ENCODE measurements around the gene SYNJ2. TPM values are rescaled to one million over a fixed set of nuclear protein-coding genes. Genes with fewer than 3 reads are reported as not detected.
A peak's percentile ranks its signal among the peaks of the same experiment; 100 is the strongest.

SYNJ2 gene
- total and polyA plus RNA-seq, 5 donors from 2014 or later: 6.4 to 46.3 (median 10.3) TPM

DNA sequence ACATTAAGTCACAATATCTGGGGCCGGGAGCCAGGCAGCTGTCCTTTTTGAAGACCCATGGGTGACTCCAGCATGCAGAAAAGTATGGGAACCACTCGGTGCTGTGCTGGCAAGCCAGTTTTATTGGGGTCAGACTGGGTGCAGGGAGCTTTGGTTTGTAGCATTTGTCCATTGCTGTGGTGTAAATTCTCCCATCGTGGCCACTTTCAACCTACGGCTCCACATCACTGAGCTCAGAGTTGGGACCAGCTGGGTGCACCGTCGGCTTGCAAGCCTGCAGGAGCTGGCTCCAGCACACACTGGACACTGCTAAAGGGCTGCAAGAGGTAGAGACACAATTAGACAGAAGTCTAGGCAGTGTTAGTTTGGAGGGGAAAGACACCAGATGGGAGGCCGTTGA is 66.9 kb downstream of the SYNJ2 start:
- peaks cover 0 to 24% (median 11%) of the 10 kb centered on the region in 4 donors for H3K4me1 Mint-ChIP-seq
- DNase-seq (no peak), ATAC-seq (ENCODE audit: low read depth in 2 of 2) (no peak)
- Histone ChIP-seq H3K9me3 (ENCODE audit: control insufficient read depth in 2 of 2, low read length in 2 of 2) (no peaks in the 10 kb centered on the region), H3K36me3 (ENCODE audit: control insufficient read depth, insufficient read depth, low read length) (peaks cover 7% of the 10 kb centered on the region), H3K27me3 (ENCODE audit: control insufficient read depth, insufficient read depth, low read length) (no peaks in the 10 kb centered on the region), H3K27ac (ENCODE audit: insufficient read depth, low read length, poor library complexity, severe bottlenecking) (no peak overlapping the region), H3K4me1 (ENCODE audit: control insufficient read depth, insufficient read depth, low read length, poor library complexity, severe bottlenecking) (peaks cover 5% of the 10 kb centered on the region), H3K4me3 (ENCODE audit: low read depth, low read length) (no peak overlapping the region)
- no peaks in the 10 kb centered on the region for H3K9me3 Mint-ChIP-seq
- peaks cover 36% of the 10 kb centered on the region for H3K36me3 Mint-ChIP-seq
- no peak overlapping the region for H3K27ac Mint-ChIP-seq
- H3K4me3 Mint-ChIP-seq: no peak overlapping the region
- H3K27me3 Mint-ChIP-seq: no peaks in the 10 kb centered on the region

DNA sequence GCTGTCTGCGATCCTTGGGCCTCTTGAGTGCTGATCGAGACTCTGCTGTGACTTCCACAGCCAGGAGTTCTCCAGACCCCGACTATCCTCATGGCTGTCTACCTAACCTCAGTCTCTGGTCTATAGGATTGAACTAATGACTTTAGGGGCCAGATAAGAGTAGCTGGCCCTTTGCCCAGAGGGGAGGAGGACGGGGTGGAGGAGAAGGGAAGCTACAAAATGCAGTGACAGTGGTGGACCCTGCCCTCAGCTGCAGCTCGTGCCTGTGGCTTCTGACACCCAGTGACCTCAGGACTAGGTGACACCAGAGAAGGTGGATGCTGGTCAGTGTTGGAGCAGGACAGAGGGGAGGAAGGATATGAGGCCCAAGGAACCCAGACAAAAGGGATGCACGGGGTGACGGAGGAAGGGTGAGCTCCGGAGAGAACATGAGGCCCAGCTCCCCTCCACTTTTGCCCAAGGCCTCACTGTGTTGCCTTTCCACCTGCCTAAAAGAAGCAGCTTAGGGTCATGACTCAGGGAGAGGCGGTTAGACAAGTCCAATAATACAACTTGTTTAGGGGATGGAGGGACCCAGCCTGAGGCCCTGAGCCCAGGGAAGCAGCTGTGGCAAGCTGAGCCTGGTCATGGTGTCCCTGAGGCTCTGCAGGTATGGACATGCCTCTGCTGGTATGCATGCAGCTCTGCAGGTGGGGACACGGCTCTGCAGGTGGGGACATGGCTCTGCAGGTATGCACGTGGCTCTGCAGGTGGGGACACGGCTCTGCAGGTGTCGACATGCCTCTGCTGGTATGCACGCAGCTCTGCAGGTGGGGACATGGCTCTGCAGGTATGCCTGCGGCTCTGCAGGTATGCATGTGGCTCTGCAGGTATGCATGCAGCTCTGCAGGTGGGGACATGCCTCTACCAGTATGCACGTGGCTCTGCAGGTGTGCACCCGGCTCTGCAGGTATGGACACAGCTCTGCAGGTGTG is 67.7 kb downstream of the SYNJ2 start:
- no peaks in the 10 kb centered on the region for H3K9me3 Mint-ChIP-seq
- H3K27ac Mint-ChIP-seq: no peak overlapping the region

DNA sequence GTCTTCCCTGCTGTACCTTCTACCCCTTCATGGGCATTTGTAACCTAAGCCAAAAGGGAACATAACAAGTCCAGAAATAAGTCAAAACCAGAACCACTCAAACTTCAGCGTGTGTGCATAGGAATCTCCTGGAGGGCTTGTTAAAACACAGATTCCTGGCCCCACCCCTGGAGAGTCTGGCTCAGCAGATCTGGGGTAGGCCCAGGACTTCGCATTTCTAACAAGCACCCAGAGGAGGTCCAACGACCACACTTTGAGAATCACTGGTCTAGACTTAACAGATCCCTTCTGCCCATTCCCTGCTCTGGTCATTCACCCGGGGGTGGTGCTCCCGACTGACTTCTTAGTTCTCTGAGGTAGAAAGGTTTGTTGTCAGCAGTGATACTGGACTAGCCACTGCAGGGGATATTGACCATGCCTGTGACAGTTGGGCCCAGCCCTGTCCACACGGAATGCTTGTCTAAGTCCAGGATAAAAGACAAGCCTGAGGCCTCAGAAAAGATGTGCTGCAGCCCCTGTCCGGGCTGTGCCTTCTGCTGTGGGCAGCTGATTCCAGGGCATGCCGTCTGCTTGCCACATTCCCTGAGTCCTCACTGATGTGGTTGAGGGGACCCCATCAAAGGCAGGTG is 68.6 kb downstream of the SYNJ2 start:
- no peak for ATAC-seq (ENCODE audit: low read depth in 2 of 2)
- Histone ChIP-seq H3K9me3 (ENCODE audit: control insufficient read depth in 2 of 2, low read length in 2 of 2) (no peaks in the 10 kb centered on the region), H3K27me3 (ENCODE audit: control insufficient read depth, insufficient read depth, low read length) (no peaks in the 10 kb centered on the region), H3K27ac (ENCODE audit: insufficient read depth, low read length, poor library complexity, severe bottlenecking) (no peak overlapping the region), H3K36me3 (ENCODE audit: control insufficient read depth, insufficient read depth, low read length) (peaks cover 7% of the 10 kb centered on the region), H3K4me1 (ENCODE audit: control insufficient read depth, insufficient read depth, low read length, poor library complexity, severe bottlenecking) (peaks cover 5% of the 10 kb centered on the region), H3K4me3 (ENCODE audit: low read depth, low read length) (no peak overlapping the region)
- no peak for DNase-seq
- Mint-ChIP-seq H3K36me3 (peaks cover 32% of the 10 kb centered on the region), H3K4me3 (no peak overlapping the region), H3K9me3 (no peaks in the 10 kb centered on the region), H3K4me1 (peaks cover 0 to 22% (median 12%) of the 10 kb centered on the region in 4 donors), H3K27ac (peak overlapping the region in 1 of 3 donors; percentile 18), H3K27me3 (no peaks in the 10 kb centered on the region)

More for the DNA sequence above, 67.7 kb downstream of the SYNJ2 start:
- Mint-ChIP-seq H3K4me3 (no peak overlapping the region), H3K36me3 (peaks cover 37% of the 10 kb centered on the region), H3K4me1 (peaks cover 0 to 24% (median 12%) of the 10 kb centered on the region in 4 donors), H3K27me3 (no peaks in the 10 kb centered on the region)
- Histone ChIP-seq H3K27me3 (ENCODE audit: control insufficient read depth, insufficient read depth, low read length) (no peaks in the 10 kb centered on the region), H3K9me3 (ENCODE audit: control insufficient read depth in 2 of 2, low read length in 2 of 2) (no peaks in the 10 kb centered on the region), H3K36me3 (ENCODE audit: control insufficient read depth, insufficient read depth, low read length) (peaks cover 7% of the 10 kb centered on the region), H3K4me1 (ENCODE audit: control insufficient read depth, insufficient read depth, low read length, poor library complexity, severe bottlenecking) (peaks cover 5% of the 10 kb centered on the region), H3K4me3 (ENCODE audit: low read depth, low read length) (no peak overlapping the region), H3K27ac (ENCODE audit: insufficient read depth, low read length, poor library complexity, severe bottlenecking) (no peak overlapping the region)
- ATAC-seq (ENCODE audit: low read depth in 2 of 2) (no peak), DNase-seq (no peak)

DNA sequence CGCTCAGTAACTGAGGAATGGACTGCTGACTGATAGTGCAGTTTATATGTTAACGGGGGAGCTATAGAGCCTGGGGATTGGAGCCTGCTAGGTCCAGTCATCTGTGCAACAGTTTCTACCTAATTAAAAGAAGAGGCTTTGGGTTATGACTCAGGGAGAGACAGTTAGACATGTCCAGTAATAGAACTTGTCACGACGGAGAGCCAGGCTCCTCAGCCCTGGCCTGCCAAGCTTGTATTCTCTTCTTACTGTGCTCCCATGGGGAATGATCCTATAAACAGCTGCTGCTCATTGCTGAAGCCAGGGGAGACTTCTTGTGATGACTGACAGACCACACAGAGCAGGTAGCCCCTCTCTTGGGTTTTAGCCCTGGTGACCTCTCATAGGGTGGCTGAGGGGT is 69.3 kb downstream of the SYNJ2 start:
- ATAC-seq (ENCODE audit: low read depth in 2 of 2): no peak
- H3K4me1 Mint-ChIP-seq: peaks cover 0 to 15% (median 12%) of the 10 kb centered on the region in 4 donors
- H3K27me3 ChIP-seq (ENCODE audit: control insufficient read depth, insufficient read depth, low read length): no peaks in the 10 kb centered on the region
- no peaks in the 10 kb centered on the region for H3K27me3 Mint-ChIP-seq
- H3K27ac ChIP-seq (ENCODE audit: insufficient read depth, low read length, poor library complexity, severe bottlenecking): no peak overlapping the region
- no peaks in the 10 kb centered on the region for H3K9me3 Mint-ChIP-seq
- no peak overlapping the region for H3K4me3 ChIP-seq (ENCODE audit: low read depth, low read length)
- H3K4me3 Mint-ChIP-seq: no peak overlapping the region
- DNase-seq: no peak
- H3K4me1 ChIP-seq (ENCODE audit: control insufficient read depth, insufficient read depth, low read length, poor library complexity, severe bottlenecking): peaks cover 5% of the 10 kb centered on the region
- no peaks in the 10 kb centered on the region for H3K9me3 ChIP-seq (ENCODE audit: control insufficient read depth in 2 of 2, low read length in 2 of 2)
- peaks cover 7% of the 10 kb centered on the region for H3K36me3 ChIP-seq (ENCODE audit: control insufficient read depth, insufficient read depth, low read length)
- peak overlapping the region in 1 of 3 donors; percentile 18 for H3K27ac Mint-ChIP-seq
- H3K36me3 Mint-ChIP-seq: peaks cover 27% of the 10 kb centered on the region

DNA sequence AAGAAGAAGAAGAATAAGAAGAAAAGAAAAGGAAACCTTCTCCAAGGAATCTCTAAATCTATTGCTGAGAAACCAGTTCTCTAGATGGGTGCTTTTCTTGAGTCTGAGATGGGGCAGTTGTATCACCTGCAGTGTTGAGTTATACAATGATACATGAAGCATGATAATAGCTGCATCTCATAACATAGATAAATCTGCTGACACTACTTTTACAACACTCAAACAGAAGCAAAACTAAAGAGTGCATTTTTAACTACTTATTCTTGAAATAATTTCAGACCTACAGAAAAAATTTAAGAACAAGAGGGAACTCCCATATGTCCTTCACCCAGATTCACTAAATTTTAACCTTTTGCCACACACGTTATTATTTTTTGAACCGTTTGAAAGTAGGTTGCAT is 70.3 kb downstream of the SYNJ2 start:
- no peak overlapping the region for H3K27ac ChIP-seq (ENCODE audit: insufficient read depth, low read length, poor library complexity, severe bottlenecking)
- Mint-ChIP-seq H3K9me3 (no peaks in the 10 kb centered on the region), H3K27ac (no peak overlapping the region), H3K27me3 (no peaks in the 10 kb centered on the region), H3K36me3 (peaks cover 27% of the 10 kb centered on the region), H3K4me3 (no peak overlapping the region), H3K4me1 (peaks cover 0 to 7% (median 5%) of the 10 kb centered on the region in 4 donors)
- DNase-seq: no peak
- peaks cover 7% of the 10 kb centered on the region for H3K36me3 ChIP-seq (ENCODE audit: control insufficient read depth, insufficient read depth, low read length)
- no peaks in the 10 kb centered on the region for H3K9me3 ChIP-seq (ENCODE audit: control insufficient read depth in 2 of 2, low read length in 2 of 2)
- no peak for ATAC-seq (ENCODE audit: low read depth in 2 of 2)
- H3K4me1 ChIP-seq (ENCODE audit: control insufficient read depth, insufficient read depth, low read length, poor library complexity, severe bottlenecking): no peaks in the 10 kb centered on the region
- H3K4me3 ChIP-seq (ENCODE audit: low read depth, low read length): no peak overlapping the region
- H3K27me3 ChIP-seq (ENCODE audit: control insufficient read depth, insufficient read depth, low read length): no peaks in the 10 kb centered on the region

DNA sequence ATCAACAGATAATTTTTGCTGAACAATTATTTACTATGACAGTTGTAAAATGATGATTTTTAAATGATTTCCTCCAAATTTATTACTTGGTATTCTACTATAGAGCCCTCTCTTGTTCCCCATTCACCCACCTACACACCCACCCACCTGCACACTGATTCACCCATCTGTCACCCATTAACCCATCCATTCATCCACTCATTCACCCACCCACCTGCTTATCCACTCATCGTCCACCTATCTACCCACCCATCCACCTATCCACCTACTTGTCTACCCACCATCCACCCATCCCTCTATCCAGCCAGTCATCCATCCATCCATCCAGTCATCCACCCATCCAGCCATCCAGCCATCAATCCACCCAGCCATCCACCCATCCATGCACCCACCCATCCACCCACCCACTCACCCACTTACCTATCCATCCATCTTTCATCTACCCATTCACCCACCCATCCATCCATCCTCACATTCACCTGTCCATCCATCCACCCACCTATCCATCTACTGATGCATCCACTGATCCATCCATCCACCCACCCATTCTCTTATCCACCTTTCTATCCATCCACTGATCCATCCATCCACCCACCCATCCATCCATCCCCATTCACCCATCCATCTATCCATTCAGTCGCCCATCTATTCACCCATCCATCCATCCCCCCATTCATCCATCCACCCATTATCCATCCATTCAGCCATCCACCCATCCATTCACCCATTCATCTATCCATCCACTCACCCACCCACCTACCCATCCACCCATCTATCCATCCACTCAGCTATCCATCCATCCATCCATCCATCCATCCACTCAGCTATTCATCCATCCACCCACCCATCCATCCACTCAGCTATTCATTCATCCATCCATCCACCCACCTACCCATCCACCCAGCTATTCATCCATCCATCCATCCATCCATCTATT is 72.0 kb downstream of the SYNJ2 start:
- no peaks in the 10 kb centered on the region for H3K27me3 ChIP-seq (ENCODE audit: control insufficient read depth, insufficient read depth, low read length)
- Mint-ChIP-seq H3K36me3 (peaks cover 32% of the 10 kb centered on the region), H3K9me3 (no peaks in the 10 kb centered on the region), H3K27ac (no peak overlapping the region), H3K4me3 (no peak overlapping the region), H3K4me1 (peaks cover 7 to 18% (median 12%) of the 10 kb centered on the region in 4 donors), H3K27me3 (no peaks in the 10 kb centered on the region)
- H3K36me3 ChIP-seq (ENCODE audit: control insufficient read depth, insufficient read depth, low read length): peaks cover 7% of the 10 kb centered on the region
- ATAC-seq (ENCODE audit: low read depth in 2 of 2) (no peak), DNase-seq (no peak)
- peaks cover 3% of the 10 kb centered on the region for H3K4me1 ChIP-seq (ENCODE audit: control insufficient read depth, insufficient read depth, low read length, poor library complexity, severe bottlenecking)
- H3K27ac ChIP-seq (ENCODE audit: insufficient read depth, low read length, poor library complexity, severe bottlenecking): no peak overlapping the region
- no peaks in the 10 kb centered on the region for H3K9me3 ChIP-seq (ENCODE audit: control insufficient read depth in 2 of 2, low read length in 2 of 2)
- no peak overlapping the region for H3K4me3 ChIP-seq (ENCODE audit: low read depth, low read length)

DNA sequence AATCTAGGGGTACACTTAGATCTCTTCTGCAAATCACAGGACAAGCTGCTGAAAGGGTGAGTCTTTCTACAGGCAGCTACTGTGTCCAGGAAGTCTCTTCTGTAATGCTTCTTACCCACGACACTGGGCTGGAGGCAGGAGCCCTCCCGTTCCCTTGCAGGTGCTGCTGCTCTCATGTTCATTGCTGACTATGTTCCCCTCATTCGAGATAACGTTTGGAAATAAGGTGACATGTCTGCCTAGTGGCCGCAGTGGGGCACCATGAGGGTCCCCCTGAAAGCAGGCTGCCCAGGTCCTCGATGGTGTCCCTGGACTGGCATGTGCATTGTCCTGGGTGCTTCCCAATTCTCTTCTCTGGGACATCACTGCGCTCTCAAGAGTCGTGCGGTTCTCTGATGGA is 74.7 kb downstream of the SYNJ2 start:
- ATAC-seq (ENCODE audit: low read depth in 2 of 2): no peak
- Mint-ChIP-seq H3K9me3 (no peaks in the 10 kb centered on the region), H3K4me1 (peaks cover 7 to 29% (median 14%) of the 10 kb centered on the region in 4 donors)

More for the DNA sequence above, 74.7 kb downstream of the SYNJ2 start:
- Histone ChIP-seq H3K4me3 (ENCODE audit: low read depth, low read length) (no peak overlapping the region), H3K27ac (ENCODE audit: insufficient read depth, low read length, poor library complexity, severe bottlenecking) (no peak overlapping the region), H3K27me3 (ENCODE audit: control insufficient read depth, insufficient read depth, low read length) (no peaks in the 10 kb centered on the region), H3K36me3 (ENCODE audit: control insufficient read depth, insufficient read depth, low read length) (no peaks in the 10 kb centered on the region), H3K4me1 (ENCODE audit: control insufficient read depth, insufficient read depth, low read length, poor library complexity, severe bottlenecking) (peaks cover 15% of the 10 kb centered on the region), H3K9me3 (ENCODE audit: control insufficient read depth in 2 of 2, low read length in 2 of 2) (no peaks in the 10 kb centered on the region)
- no peak for DNase-seq
- no peak overlapping the region for H3K27ac Mint-ChIP-seq
- no peaks in the 10 kb centered on the region for H3K27me3 Mint-ChIP-seq
- no peak overlapping the region for H3K4me3 Mint-ChIP-seq
- H3K36me3 Mint-ChIP-seq: peaks cover 31% of the 10 kb centered on the region

Data from CD4-positive, CD25-positive, alpha-beta regulatory T cell (primary cell).